DMS53 treated with DMSO at 0.1 percent for 48 hours (cell line): ENCODE results near the gene METTL13.
"Not testable (repeated sequence)": the region's sequence is repeated elsewhere in the genome, so short reads cannot be mapped to it uniquely, and the experiment has no call there.

Experiments
- DNase-seq: peaks from one replicate; lab custom pipeline; 2025; ENCODE audit not compliant: unreplicated experiment; lab: John Stamatoyannopoulos, UW

METTL13 gene

DNA sequence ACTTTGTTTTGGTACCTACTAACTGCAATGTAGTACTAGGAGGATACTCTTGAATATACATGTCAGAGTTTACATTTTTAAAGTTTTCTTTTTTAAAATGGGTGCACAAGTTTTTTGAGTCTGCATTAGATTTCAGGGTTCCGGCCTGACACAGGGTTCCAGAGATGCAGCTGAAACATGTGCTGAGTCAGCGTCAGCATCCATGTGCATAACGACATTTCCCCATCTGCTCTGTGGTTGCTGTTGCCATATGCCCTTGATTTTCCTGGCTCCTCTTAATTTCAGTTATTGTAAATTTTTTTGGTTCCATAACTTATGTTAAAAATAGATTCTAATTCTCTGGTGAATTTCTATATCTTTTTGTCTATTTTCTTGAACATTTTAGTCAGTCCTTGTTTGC lies 12.3 kb upstream of the METTL13 start:
- no peak for DNase-seq

DNA sequence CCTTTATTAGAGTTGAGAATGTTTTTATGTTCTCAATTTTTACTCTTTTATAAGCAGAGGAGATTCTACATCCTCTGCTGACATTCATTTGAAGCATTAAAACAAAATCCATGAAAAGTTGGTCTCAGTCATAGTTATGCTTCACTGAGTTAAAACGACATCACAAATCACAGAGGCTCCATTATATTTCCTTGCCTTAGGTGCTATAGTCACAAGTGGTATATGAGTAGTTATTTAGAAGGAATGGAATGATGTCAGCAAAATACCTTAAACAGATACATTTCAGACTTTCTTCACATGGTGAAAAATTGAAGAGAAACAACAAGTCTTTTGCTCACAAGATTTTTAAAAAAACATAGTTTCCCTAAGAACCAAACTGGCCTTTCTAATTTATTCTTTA lies 11.7 kb upstream of the METTL13 start:
- no peak for DNase-seq

- DNase-seq: no peak
Measured at GRCh38 chr1:171772312-171772711, 9.1 kb upstream of the METTL13 start.

DNA sequence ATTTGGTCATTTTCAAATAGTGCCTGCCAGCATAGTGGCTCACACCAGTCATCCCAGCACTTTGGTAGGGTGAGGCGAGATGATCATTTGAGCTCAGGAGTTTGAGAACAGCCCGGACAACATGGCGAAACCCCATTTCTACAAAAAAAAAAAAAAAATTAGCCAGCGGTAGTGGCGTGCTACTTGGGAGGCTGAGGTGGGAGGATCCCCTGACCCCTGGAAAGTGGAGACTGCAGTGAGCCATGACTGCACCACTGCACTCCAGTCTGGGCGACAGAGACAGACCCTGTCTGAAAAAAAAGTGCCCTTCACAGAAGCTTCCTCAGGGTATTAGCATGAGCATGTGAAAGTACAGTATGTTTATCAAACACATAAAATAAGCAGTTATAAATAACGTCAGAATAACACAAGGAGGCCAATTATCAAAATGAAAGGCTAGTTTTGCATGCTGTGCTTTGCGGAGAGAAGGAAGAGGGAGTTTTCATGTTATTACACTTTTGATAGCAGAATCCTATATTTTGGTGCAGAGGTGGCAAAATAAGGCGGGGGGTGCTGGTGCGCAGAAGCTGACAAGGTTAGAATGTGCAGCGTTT lies 781 bp upstream of the METTL13 start:
- DNase-seq: no peak

DNA sequence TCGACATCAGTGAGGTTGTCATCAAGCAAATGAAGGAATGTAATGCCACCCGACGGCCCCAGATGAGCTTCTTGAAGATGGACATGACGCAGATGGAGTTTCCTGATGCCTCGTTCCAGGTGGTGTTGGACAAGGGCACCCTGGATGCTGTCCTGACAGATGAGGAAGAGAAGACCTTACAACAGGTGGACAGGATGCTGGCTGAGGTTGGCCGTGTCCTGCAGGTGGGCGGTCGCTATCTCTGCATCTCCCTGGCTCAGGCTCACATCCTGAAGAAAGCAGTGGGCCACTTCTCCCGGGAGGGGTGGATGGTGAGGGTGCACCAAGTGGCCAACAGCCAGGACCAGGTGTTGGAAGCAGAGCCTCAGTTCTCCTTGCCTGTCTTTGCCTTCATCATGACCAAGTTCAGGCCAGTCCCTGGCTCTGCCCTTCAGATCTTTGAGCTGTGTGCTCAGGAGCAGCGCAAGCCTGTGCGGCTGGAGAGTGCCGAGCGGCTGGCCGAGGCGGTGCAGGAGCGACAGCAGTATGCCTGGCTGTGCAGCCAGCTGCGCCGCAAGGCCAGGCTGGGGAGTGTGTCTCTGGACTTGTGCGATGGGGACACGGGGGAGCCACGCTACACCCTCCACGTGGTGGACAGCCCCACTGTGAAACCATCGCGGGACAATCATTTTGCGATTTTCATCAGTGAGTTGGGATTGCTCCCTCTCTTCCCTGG lies 2.5 kb downstream of the METTL13 start:
- DNase-seq: no peak

DNA sequence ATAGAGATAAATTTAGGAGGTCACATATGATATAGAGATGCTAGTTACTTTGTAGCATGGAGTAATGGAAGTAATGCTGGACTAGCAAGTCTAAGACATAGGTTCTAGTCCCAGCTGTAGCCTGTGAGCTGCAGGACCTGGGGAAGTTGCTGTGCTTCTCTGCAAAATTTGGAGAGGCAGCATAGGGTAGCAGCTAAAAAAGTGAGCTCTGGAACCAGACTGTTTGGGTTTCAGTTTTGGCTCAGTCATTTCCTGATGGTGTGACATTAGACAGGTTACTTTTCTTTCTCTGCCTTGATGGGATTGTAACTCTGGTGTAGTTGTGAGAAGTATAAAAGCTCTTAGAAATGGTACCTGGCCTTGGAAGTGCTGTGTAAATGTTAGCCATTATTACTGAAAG lies 3.3 kb downstream of the METTL13 start:
- DNase-seq: no peak

DNA sequence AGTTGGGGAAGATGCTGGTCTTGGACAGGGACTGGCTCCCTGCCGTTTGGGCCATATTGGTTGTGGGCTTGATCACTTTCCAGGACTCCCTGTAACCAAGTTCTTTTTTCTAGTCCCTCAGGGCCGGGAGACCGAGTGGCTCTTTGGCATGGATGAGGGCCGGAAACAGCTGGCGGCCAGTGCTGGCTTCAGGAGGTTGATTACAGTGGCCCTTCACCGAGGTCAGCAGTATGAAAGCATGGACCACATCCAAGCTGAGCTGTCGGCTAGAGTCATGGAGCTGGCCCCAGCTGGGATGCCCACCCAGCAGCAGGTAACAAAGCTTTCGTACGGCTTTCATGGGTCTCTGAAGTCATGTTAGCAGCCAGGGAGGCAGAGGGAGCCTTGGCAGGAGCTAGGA lies 4.3 kb downstream of the METTL13 start:
- DNase-seq: no peak

GRCh38 chr1:171786534-171786933 lies 5.1 kb downstream of the METTL13 start:
- DNase-seq: no peak

- no peak for DNase-seq
Measured at GRCh38 chr1:171787686-171788480, 6.4 kb downstream of the METTL13 start.

GRCh38 chr1:171788696-171789095 lies 7.2 kb downstream of the METTL13 start:
- DNase-seq: no peak

DNA sequence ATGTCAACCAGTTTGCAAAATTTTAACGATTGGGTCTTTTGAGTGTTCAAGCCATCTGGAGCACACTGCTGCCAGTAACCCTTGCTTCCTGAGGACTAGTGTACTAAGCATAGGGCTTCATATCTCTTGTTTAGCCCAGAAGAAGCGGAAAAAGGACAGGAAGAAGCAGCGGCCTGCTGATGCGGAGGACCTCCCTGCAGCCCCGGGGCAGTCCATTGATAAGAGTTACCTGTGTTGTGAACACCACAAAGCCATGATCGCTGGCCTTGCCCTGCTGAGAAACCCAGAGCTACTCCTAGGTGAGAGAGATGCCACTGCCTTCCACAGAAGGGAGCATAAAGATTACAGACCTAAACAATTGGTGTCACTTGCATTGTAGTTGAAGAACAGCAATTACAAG lies 8.9 kb downstream of the METTL13 start:
- no peak for DNase-seq

- no peak for DNase-seq
Measured at GRCh38 chr1:171792656-171793369, 11.4 kb downstream of the METTL13 start.

DNA sequence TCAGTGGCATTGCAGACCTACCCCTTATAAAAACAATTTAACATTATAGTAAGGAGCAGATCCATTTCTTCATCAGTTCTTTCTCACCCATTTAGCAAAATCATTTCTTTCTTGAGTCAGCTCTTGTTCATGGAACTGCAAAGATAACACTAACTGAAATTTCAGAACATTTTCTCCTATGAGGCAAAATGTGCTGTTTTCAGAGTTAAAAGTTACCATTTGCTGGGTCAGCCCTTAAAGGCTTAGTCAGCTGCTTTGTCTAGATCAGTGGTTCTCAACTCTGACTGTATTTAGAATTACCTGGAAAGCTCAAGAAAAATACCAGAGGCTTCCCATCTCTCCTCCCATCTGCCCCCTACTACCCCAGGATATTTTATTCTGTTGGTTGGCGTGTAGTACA lies 12.2 kb downstream of the METTL13 start:
- DNase-seq: no peak

GRCh38 chr1:171794085-171794484 lies 12.6 kb downstream of the METTL13 start:
- DNase-seq: no peak

GRCh38 chr1:171796592-171796991 lies 15.1 kb downstream of the METTL13 start:
- DNase-seq: no peak

DNA sequence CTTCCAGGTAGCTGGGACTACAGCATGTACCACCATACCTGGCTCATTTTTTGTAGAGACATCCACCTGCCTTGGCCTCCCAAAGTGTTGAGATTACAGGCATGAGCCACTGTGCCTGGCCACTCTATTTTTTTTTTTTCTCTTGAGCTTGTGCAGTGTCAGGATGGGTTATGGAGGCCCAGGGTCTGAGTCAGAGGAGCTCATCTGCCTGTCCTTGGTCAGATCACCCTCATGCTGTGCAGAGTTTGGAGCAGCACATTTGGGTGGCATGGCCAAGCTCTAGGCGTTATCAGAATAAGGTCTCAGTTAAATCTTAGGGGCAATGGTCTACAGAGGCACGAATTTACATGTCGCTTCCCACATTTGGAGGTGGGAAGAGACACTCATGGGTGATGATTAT lies 16.9 kb downstream of the METTL13 start:
- DNase-seq: no peak

DNA sequence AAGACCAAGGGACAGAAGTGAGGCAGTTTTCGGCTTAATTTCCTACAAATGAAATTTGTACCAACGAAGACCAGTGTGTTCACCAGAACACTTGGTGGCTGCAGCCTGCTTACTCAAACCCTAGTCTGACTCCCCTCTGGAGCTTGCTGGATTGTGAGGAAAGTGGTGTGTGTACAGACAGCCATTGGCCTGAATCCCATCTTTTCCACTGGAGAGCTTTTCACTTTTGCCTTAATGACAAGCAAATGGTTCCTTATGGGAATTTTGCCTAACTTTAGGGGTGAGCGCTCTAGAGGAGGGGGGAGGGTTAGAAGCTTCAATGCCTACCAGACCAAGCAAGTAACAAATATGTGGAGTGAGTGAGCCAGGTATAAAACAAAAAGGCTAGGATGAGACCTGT lies 17.3 kb downstream of the METTL13 start:
- DNase-seq: no peak

DNA sequence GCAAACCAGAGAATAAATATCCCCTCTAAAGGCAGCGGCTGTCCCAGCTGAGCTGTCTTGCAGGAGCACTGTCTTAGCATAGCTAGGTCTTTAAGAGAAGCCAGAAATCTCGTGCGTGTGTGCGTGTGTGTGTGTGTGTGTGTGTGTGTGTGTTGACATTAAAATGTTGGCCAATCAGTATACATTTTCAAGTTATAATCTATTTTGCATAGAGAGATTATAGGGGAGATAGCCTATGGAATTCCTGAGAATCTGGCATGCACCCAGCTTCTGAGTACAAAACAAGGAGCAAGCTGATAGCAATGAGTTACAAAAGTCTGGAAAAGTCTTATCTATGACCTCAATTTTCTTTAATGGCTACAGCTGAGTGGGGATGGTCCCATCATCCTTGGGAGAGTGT lies 17.7 kb downstream of the METTL13 start:
- DNase-seq: no peak

GRCh38 chr1:171799698-171800097 lies 18.2 kb downstream of the METTL13 start:
- not testable (repeated sequence) for DNase-seq

GRCh38 chr1:171800342-171800741 lies 18.9 kb downstream of the METTL13 start:
- DNase-seq: no peak

- no peak for DNase-seq
Measured at GRCh38 chr1:171800851-171801250, 19.4 kb downstream of the METTL13 start.

DNA sequence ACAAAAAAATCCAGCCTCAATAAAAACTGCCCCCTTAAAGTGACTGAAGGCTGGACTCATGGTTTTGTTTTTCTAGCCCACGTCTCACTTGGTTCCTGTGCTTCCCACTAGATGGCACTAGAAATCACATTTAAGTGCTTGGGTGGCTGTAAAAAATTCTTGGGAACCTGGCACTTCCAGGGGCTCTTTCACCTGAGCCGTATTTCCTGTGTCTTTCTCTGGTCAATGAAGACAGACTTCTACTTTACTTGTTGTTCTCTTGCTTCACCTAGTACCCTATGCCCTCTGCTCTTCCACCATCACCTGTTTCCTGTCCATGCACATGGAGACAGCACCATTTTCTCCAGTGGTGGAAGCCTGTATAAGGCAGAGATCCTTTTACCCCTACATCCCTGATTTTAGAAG lies 20.0 kb downstream of the METTL13 start:
- peak; percentile 71 for DNase-seq
